Tibial nerve (tissue), 3 donors: ENCODE results near the gene IKZF4.

ENCODE experiments used
- CTCF ChIP-seq, 5 experiments: fragments of 200-600 bp in 3 of 5; fragments of 450-650 bp in 2 of 5; sonication (generic) in 3 of 5; IDR thresholded peaks; one replicate each; pipeline ENCODE4 v1.5.1; 2016 to 2019; ENCODE audit warnings: antibody characterized with exemption in 5 of 5, mild to moderate bottlenecking in 3 of 5, moderate library complexity in 2 of 5
- POLR2A ChIP-seq, 2 donors: fragments of 450-650 bp; IDR thresholded peaks; one replicate each; pipeline ENCODE4 v1.6.1; 2017; ENCODE audit warnings: antibody characterized with exemption in 2 of 2, mild to moderate bottlenecking in 2 of 2, moderate library complexity in 2 of 2

- no peak for TF ChIP-seq CTCF (IDR thresholded peaks at IDR 0.05)
- TF ChIP-seq POLR2A (IDR thresholded peaks at IDR 0.05) = peak in 1 of 2 donors; percentile 20
Measured at GRCh38 chr12:56081393-56082347, 60.8 kb downstream of the IKZF4 start.
